Measurements from ENCODE around the gene SCRN2.

Gene SCRN2

DNA sequence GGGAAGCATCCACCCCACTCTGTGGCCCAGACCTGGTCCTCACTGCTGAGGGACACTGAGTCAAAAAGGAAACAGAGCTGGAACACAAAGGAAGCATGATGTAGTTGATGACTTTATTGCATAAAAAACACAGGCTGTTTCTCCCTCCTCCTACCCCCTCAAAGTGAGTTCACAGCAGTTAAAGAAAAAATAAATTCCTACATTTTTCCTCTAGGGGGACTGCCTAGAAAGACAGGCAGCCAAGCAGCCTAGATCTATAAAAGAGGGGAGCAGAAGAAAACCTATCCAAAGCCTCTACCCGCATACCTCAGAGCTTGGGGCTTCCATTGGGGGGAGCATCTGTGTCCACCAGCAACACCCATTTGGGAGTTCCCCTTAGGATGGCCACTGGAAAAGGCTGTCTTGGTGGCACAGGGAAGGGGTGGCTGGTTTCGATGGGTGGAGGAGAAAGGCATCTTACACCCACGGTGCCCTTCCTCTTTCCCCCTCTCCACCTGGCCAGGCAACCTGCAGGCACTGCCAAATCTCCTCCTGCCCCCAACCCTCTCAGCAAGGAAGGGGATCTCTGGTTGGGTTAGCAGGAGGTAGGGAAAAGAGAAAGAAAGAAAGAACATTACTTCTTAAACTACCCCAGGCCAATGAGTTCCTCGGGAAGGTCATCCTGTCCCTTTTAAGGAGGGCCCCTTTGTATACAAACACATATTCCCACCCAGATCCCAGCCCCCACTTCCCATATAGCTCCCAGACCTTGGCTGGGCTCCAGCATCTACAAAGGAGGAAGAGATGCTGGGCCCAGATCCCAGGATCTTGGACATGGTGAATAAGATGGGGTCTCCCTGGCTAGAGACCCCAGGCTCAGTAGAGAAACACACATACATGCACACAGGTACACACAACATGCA is 4.0 kb upstream of the SCRN2 start:
- no peak for DNase-seq

DNA sequence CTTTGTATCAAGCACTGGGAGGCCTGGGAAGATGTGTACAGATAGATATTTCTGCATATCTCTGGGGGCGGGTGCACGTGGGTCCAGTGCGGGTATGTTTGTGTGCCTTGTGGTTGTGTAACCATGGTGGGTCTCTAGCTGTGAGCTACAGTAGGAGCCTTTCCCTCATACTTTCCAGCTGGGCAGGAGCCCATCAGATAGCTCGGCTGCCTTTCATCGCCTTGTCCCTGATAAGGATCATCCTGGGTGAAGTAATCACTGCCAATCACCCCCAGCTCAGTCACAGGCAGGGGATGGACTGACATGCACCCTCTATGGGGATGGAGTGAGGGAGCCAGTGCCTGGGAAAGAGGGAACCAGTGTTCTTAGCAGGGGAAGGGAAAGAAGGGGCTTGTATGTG is 3.2 kb upstream of the SCRN2 start:
- DNase-seq: no peak

DNA sequence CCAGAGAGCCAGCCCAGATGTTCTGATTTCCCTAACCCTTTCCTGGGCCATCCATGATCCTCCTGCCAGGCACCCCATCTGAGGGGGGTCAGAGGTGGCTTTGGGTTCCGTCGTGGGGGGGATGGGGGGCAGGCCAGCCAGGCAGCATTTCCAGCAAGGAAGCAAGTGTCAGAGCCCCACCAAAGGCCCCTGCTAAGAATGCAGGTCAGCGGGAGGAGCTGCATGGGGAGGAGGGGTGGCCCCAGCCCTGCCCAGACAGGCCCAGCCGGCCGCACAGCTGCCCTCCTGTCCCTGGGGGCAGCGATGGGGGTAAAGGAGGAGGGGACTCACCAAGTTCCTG is 2.3 kb upstream of the SCRN2 start:
- no peak for DNase-seq

DNA sequence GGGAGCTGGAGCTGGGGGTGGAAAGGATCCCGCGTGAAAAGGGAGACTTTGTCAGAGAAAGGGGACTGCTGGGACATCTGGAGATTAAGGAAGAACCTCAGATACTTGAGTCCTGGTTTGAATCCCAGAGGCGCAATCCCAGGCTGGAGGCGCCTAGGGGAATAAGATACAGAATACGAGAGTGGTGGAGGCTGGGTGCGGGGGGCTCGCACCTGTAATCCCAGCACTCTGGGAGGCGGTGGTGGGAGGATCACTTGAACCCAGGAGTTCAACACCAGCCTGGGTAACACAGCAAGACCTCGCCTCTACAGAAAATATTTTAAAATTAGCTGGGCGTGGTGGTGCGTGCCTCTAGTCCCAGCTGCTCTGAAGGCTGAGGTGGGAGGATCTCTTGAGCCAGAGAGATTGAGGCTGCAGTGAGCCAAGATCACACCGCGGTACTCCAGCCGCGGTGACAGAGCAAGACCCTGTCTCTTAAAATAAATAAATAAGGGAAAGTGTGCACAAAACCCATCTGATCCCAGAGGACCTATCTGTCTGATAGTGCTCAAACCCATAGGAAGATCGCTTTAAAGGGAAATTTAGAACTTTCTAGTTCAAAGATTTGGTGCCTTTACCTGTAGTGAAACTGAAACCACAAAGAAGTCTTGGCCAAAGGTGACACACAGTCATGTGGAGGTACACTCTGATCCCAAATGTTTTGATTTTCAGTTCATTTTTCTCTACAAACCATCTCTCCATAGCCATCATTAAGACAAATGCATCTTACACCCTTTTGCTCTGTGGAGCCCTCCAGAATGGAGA is 617 bp upstream of the SCRN2 start:
- DNase-seq: no peak

DNA sequence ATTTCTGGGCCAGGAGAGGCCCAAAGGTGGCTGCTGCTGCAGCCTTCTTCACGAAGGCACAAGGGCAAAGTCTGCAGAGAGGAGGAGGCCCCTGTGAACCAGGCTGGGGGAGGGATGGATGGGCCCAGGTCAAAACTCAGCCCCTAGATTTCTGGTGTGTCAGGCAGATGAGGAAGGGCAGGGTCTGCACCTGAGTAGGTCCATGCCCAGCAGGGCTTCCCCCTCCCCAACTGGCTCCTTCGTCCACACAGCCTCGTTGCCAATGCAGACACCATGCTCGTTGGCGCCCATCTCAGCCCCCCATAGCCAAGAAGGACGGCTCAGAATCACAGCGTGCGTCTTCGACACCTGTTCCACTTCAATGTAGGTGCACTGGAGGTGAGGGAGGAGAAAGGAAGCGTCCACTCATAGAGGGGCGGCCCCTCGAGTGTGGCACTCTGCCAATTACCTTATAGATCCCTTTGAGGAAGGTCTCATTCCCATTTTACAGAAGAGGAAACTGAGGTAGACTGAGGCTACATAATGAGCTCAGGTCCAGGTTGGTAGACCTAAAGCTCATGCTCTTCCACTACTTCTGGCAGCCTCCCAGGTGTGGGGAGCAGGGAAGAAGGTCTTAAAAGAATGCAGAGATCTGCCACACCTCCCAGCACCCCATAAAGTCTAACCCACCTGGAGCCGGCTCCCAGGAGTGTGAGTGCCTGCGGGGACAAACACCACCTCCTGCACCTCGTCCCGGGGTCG is 902 bp downstream of the SCRN2 start:
- DNase-seq: no peak

DNA sequence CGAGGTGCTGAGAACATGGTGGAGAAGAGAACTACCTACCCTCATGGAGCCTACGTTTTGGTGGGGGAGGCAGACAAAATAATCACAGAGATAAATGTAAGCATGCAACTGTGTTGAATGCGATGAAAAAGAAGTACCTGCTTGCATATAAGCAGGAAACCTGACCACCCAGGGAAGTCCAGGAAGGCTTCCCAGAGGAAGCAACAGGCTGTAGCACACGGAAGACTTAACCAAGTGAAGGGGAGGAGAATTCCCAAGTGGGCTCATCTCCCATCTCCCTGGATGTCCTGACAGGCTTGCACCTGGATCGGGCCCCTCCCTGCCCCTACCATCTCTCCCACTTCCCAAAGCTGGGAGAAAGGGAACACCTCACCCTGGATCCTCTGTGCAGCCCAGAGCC is 2.0 kb downstream of the SCRN2 start:
- no peak for DNase-seq

DNA sequence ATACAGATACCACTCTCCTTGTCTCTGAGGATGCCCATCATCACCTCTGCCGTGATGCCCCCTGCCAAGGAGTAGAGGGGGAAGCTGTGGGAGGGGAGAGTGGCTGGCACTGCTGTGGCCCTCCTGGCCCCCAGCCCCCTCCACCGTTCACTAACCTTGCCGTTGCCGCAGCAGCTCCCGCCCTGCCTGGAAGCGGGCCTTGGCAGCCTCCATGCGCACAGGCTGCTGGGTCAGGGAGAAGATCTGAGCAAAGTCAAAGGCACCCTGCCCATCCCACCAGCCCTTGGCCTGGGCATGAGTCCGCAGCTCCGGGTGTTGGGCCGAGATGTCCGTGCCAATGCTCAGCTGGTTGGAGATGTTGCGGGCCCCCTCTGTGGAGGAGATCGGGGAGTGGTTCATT is 2.4 kb downstream of the SCRN2 start:
- no peak for DNase-seq

DNA sequence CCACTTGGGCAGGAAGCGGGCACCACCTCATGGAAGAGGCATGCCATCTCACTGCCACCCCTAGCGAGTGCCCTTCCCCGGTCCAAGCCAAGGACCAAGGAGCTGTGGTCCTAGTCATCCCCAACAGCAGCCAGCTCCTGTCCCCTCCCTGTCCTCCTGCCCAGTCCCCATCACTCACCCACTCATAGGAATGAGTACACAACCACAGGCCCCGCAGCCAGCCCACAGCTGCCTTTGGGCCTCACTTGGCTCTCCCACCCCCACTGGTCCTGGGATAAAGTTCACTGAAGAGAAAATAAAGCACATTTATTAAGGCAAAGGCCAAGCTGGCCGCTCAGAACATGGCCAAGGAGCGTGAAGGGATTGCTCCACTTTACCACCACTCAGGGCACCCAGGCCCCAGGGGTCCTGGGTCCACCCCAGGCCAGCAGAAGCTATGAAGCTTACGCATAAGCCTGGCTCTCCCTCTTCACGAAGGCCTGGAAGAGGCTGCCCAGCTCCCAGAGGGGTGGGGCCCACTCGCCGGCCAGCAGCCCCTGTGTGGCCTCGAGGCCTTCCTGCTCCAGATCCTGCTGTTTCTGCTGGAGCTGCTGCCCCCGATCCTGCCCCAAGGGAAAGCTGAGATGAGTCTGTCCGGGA is 3.6 kb downstream of the SCRN2 start:
- no peak for DNase-seq

DNA sequence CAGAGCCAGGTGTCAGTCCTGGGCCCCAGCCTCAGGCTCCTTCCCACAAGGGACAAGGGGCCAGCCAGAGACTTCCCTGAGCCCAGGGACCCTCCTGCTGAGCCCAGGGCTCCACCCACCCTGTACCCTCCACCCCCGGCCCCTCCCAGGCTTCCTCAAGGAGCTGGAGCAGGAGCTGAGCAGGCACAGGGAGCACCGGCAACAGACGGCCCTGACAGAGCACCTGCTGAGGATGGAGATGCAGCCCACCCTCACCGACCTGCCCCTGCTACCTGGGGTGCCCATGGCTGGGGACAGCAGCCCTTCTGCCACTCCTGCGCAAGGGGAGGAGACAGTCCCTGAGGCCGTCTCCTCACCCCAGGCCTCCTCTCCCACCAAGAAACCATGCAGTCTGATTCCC is 4.5 kb downstream of the SCRN2 start:
- no peak for DNase-seq

DNA sequence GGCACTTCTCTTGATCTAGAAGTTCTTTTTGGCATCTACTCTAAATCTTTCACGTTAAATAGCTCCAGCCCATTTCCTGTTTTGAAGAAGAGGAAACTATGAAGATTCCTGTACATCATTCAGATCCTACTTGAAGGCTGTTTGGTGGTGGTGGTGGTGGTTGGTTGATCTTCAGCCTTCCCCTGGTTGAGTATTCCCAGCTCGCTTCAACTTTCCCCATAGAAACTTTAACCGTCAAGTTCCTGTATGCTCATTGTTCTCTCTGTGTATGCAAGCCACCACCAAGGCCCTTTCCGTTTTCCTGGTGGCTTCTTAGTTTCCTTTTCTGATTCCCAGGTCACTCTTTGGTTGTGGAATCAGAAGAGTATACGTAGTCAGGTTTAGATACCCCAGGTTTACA is 6.3 kb downstream of the SCRN2 start:
- DNase-seq: no peak

DNA sequence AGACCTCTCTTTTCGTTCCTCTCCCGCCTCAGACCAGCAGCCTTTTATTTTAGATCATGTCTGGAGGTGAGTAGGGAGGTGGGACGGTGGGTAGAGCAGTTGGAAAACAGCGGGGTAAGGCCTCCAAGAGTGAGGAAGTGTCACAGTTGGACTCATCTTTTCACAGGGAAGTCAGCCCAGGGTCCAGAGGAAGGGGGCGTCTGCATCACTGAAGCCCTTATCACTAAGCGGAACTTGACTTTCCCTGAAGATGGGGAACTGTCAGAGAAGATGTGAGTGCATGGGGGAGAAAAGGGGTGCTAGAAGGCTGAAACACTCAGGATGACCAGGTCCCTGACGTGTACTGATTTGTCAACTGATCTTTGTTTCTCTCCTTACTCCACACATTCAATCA is 9.1 kb downstream of the SCRN2 start:
- no peak for DNase-seq

DNA sequence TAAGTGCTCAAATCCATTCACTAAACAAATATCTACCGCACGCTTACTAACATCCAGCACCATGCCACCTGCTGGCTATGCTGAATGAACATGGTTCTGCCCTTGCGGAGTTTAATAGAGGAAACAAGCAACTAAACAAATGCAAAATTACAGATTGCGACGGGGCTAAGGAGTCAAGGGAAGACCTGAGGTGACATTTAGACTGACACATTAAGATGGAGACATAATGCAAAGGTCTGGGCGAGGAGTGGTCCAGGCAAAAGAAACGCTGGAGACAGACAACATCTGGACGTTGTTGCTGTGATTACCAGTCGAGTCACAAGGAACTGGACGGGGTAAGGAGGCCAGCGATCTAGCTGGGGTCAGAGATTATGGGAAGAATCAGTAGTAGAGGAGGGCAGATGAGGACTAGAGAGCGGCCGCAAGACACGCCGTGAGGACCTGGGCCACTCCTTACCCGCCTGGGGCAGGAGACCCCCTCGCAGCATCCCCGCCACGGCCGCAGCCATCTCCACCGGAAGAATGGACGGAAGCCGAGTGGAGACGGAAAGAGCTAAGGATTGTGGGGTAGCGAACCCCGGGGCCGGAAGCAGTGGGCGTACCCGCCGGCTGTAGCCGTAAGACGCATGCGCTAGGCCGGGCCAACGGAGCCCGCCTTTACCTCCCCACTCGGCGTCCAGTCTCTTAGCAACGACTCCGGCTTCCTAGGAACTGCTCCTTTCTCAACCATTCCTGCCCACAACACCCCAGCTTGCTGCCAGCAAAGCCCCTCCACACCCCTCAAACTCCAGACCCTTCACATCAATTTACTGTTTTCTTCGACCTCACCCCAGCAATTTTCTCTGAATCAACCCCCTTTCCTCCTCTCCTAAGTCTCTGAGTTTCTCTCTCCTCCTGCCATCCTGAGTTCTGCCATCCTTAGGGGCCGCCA is 9.8 kb downstream of the SCRN2 start, which contains the start of the genes LRRC46 and MRPL10:
TSS of gene LRRC46 (plus strand) at position 668 of the 931 bp plus-strand sequence. CDS start 320 bp downstream, outside the sequence.
TSS of gene MRPL10 (minus strand) at position 539 of the 931 bp plus-strand sequence. CDS start at position 509, 30 bp downstream.
- peak; percentile 96 for DNase-seq

DNA sequence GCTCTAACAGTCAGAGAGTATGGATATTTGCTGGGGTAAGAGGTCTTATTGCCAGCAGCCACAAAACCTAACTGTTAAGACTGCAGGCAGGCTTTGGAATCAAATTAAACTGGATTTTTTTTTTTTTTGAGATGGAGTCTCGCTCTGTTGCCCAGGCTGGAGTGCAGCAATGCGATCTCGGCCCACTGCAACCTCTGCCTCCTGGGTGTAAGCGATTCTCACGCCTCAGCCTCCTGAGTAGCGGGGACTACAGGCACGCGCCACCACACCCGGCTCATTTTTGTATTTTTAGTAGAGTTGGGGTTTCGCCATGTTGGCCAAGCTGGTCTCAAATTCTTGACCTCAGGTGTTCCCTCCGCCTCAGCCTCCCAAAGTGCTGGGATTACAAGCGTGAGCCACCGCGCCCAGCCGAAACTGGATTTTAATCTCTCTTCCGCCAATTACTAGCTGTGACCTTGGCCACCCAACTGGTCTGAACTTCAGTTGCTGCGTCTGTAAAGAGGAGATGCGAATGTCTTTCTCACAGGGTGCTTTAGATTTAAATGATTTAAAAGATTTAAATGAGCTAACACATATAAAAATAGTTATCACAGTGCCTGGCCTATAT is 10.6 kb downstream of the SCRN2 start:
- DNase-seq: no peak

DNA sequence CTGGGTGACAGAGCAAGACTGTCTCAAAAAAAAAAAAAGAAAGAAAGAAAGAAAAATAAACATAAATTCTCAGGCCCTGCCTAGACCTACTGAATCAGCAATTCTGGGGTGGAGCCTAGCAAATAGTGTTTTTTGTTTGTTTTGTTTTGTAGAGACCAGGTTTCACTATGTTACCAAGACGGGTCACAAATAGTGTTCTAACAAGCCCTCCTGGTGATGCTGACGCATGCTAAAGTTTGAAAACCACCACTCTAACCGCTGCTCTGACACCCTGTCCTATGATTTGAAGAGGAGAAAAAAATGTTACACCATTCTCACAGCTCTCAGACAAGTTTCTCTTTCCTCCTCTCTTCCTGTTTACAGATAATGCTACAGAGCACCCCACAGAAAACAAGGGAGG is 11.2 kb downstream of the SCRN2 start:
- DNase-seq: no peak

DNA sequence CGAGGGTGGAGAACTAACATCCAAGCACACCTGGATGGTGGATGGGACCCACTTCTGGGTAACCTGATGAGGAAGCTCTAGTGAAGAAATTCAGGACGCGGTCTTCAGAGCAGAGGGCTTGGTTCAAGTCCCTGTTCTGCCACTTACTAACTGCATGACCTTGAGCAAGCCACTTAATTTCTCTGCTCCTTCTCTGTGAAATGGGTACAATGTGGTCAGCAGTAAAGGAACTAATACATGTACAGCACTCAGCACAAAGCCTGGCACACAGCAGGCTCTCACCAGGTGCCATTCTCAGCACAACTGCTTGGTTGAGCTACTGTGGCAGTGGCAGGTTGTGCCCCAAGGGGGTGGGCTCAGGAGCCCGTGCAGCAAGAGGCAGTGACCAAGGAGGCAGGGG is 17.6 kb downstream of the SCRN2 start:
- no peak for DNase-seq

DNA sequence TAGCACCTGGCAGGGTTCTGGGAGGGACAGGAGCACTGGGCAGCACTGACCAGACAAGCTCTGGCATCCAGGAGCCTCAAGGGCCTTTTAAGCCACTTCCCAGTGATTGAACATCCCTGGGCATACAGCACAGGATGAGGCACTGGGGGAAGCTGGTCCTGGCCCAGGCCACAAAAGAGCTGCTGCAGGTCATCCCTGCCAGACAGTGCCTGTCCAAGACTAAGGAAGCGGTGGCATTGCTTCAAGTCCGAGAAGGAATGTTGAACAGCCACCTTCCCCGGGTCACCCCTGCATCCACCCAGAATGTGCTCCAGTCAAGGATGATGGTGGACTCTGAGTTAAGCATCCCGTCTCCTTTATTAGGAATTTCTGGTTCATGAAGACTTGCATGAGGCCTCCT is 18.3 kb downstream of the SCRN2 start:
- no peak for DNase-seq

DNA sequence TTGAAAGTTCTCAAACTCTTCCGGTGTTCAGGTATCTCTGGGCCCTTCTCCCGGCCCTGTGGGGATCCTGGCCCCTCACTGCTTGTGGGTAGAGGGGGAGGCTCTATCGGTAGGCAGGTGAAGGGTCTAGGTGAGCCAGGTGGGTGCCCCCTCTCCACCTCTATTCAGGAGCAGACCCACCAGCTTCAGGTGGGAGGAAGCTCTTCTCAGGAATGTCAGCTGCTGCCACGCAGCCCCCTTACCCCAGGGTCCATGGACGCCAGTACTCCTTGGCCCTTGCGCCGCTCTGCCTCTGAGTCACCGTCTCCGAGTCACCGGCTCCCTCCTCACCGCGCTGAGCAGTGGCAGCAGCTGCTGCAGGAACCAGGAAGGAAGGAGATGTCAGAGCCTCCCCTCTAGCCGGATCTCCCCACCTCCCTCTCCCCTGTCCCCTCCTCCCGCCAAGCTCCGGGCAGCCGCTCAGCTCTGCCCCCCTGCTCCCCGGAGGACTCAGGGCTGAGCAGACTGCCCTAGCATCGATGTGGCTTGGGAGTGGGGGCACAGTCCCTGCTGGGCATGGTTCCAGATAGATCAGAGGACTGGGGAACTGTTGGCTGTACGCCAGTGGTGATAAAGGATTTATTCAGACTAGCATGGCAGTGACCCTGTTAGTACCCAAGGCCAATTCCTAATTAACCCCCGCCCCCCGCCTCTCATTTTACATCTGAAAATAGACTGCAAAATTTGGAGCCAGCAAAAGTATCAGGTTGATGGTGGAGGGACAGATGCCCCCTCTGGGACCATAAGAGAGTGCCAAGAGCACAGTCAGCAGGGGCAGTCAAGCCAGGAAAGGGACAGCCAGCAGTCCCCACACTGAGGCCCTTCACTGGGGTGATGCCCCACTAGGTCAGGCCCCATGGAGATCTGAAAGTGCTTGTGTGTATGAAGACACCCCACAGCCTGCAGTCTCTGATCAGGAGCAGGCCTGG is 19.4 kb downstream of the SCRN2 start, which contains the start of gene OSBPL7:
TSS of gene OSBPL7 (minus strand) at position 371 of the 968 bp plus-strand sequence. CDS start 1,516 bp downstream, outside the sequence.
- DNase-seq: peak; percentile 86

DNA sequence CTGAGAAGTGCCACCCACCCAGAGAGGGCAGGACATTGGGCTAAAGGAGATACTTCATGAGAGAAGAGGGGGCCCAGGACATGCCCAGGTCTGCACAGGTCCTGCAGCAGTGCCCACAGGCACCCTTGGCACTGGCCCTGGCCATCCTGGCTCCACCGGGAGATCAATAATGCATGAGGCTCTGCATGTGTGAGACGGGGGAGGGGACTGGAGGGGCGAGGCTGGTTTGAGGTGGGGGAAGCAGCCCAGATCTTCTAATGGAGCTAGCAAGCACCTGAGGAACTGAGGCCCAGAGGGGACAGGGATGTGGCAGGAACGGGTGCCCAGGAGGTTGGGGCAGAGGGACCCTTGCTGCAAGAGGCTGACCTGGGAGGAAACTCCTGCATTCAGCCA is 20.0 kb downstream of the SCRN2 start:
- no peak for DNase-seq

DNA sequence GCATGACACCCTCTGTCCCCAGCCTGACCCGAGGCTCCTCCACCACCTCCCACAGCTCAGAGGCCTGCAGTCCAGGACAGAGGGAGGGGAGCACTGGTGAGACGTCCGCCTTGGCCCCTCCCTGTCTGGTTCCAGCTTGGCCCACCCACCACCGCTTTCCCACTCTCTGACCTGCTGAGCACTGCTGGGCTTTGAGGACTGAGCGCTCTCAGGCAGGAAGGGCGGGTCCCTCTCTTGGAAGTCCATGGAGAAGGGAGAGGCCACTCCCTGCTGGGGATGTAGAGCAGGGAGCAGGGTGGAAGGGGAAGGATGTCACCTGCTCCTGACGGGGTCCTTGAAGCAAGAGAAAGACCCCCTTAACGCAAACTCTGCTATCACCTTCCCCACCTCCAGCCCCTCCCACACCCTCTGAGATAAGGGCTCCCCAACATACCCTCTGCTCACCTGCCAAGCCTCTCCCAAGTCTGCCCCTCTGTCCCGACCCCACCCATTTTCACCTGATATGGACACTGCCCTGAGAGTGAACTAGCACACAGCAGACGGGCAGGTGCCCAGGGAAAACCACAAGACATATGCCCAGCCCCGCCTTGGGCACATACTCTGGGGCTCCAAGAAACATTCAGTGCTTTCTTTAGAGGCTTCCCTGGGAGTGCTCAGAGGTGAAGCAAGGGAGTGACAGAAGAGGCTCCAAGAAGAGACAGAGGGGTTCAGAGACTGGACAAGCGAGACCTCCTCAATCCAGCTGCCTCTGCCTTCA is 20.9 kb downstream of the SCRN2 start:
- DNase-seq: no peak
